Measurements from ENCODE around the gene BCAP31.
"Not testable (repeated sequence)": the region's sequence is repeated elsewhere in the genome, so short reads cannot be mapped to it uniquely, and the experiment has no call there.

The BCAP31 gene

GRCh38 chrX:153708415-153708814 is 15.8 kb downstream of the BCAP31 start:
- DNase-seq = peak; percentile 67 to 85 (median 79)

GRCh38 chrX:153707406-153707805 is 16.8 kb downstream of the BCAP31 start:
- no peak for DNase-seq

DNA sequence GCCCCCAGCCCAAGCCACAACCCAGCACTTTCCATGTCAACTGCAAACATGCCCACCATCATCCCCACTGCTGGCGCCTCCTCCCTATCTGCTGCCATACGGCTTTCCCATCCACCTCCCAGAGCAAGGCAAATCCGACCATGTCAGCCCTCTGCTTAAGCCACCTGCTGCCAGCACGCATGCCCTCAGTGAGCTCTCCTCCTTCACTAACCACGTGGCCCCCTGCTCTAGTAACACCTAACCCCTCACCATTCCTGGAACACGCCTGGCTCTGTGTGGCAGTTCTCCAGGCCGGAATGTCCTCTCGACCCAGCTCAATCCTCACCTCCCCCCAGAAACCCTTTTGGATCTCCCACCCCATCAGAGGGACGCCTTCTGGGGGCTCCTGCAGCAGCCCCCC is 17.4 kb downstream of the BCAP31 start:
- DNase-seq = no peak

DNA sequence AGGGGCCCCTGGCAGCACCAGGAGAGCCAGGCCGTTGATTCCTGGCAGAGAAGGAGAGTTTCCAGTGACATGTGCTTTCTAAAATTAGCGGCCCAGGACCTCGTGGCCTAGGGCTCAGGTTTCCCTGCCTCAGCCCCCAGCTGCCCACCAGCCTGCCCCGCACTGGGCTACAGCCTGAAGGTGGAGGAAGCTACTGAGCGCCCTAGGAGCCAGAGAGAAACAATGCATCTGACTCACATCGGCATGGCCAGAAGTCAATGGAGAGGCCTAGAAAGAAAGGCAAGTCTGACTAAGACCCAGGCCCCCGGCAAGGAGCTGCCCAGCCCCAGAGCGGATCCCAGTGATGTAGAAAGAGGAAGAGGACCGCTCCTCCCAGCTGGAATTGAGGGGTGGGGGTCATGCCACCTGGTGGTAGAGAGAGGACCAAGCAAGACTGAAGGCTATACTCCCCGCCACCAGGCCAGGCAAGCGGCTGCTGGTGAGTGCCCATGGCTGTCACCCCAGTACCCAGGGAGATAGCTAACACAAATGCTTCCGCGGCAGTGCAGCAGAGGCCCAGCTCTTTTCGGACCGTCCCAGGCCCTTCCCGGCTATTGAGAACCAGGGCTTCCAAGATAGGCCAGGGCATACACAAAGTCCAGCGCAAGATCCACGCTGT is 18.7 kb downstream of the BCAP31 start:
- not testable (repeated sequence) for DNase-seq

- DNase-seq = not testable (repeated sequence)
These were observed 19.4 kb downstream of the BCAP31 start for GRCh38 chrX:153704631-153705402.

DNA sequence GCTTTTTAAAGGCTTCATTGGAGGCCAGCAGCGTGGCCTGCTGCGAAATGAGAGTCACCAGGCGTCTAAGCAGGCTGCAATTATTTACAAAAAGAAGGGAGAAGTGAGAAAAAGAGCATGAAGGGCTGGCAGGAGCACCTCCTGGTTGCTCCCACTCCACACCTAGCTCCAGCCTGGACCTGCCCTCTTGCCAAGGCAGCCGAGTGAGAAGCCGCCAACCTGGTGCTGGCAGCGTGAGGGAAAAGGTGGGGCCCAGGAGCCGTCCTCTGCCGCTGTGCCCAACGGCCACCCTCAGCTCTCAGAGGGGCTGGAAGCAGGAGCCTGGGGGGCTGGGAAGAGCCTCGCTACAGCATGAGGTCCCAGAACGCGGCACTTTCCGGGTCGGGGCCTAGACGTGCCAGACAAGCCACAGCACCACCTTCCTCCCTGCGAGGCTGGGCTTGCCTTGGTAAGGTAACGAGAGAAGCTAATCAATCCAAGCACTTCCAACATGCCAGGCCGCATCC is 20.1 kb downstream of the BCAP31 start:
- DNase-seq = no peak

- DNase-seq = no peak
These were observed 21.2 kb downstream of the BCAP31 start for GRCh38 chrX:153703036-153703370.

DNA sequence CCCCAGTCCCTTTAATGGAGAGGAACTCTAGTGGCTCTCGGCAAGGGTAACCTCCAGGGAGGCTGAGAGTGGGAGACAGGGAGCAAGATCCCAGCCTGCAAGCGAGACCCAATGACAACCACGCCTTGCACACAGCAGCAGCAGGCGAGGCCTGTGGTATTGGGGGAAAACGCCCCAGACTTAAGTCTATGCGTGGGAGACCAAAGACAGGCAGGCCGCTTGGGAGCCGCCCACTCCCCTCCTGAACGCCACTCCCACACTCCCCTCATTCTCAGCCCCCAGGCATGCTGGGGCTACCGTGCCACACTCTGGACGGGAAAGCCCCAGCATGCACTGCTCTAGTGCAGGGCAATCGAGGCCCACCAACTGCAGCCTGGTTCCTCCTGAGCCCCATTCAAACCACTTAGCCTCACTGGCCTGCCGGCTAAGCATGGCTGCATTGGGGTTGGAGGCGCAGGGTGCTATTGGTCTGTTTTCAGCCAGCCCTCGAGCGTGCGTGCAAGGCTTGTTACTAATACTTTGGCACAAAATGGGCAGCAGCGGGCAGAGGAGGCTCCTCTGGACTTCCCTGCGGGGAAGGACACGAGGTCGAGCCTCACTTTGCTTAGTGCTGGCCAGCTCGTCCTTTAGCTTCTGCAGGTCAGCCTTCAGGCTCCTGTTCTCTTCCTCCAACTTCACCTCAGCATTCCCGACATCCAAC is 21.7 kb downstream of the BCAP31 start:
- DNase-seq = no peak

- DNase-seq = no peak
These were observed 22.5 kb downstream of the BCAP31 start for GRCh38 chrX:153701706-153702105.

DNA sequence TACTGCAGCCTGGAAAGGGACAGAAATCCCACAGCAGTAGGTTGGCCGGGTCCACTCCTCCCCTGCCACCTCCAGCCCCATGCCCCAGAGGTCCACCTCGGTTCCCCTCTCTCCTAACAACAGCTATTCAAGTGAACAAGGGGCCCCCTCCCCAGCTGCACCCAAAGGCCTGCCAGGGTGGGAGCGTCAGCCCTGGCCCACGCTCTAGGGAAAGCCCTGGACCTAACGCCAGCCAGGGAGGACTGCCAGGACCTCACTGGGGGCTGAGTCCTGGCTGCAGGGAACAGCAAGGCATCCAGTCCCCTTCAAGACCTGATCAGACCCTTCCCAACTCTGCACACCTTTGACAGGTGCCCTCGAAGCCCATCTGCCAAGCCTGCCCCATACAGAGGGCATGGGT is 23.2 kb downstream of the BCAP31 start:
- DNase-seq = no peak

- no peak for DNase-seq
These were observed 23.7 kb downstream of the BCAP31 start for GRCh38 chrX:153700376-153700945.

GRCh38 chrX:153699784-153700371 is 24.3 kb downstream of the BCAP31 start:
- DNase-seq = not testable (repeated sequence)

- DNase-seq = not testable (repeated sequence)
These were observed 24.9 kb downstream of the BCAP31 start for GRCh38 chrX:153699210-153699783.

- no peak for DNase-seq
These were observed 26.0 kb downstream of the BCAP31 start for GRCh38 chrX:153697924-153698865.

DNA sequence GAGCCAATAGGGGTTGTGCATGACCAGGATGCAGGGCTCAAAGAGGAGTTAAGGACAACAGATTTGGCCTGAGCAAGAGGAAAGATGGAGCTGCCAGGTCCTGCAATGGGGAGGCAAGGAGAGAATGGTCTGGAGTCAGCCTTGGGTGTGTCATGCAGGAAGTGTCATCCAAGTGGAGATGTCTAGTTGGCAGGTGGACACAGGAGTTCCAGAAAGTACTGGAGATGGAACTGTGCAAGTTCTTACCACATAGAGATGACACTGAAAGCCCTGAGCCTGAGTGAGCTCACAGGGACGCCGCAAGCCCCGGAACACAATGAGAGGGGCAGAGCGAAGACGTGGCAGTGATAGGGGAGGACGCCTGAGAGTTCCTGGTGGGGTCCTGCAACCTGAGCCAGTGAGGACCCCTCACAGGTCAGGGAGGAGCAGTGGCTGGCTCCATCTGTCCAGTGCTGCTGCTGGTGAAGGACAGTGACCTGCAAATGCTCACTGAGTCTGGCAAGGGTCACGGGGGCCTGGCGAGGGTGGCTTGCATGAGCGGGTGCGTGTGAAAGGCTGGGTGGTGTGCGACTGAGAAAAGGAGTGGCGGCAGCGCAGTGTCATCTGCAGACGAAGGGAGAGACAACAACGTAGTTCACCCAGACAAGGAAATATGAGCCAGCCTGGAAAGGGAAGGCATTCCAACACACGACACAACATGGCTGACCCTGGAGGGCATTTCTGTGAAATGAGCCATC is 27.0 kb downstream of the BCAP31 start:
- not testable (repeated sequence) for DNase-seq

- DNase-seq = not testable (repeated sequence)
These were observed 27.6 kb downstream of the BCAP31 start for GRCh38 chrX:153696538-153696937.

- DNase-seq = no peak
These were observed 28.1 kb downstream of the BCAP31 start for GRCh38 chrX:153696100-153696499.

DNA sequence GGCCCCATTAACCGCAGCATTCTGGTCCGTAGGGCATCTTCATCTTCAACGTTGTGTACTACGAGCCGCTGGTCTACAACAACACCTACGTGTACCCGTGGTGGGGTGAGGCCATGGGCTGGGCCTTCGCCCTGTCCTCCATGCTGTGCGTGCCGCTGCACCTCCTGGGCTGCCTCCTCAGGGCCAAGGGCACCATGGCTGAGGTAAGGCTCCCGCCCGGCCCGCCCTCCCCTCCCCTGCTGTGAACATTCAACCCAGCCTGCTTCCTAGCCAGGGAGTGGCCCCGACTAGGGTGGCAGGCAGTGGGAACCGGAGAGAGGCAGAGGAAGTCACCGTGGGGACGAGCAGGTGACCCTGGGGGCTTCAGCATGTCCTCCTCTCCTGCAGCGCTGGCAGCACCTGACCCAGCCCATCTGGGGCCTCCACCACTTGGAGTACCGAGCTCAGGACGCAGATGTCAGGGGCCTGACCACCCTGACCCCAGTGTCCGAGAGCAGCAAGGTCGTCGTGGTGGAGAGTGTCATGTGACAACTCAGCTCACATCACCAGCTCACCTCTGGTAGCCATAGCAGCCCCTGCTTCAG is 29.4 kb downstream of the BCAP31 start:
- DNase-seq = no peak

- DNase-seq = not testable (repeated sequence)
These were observed 29.9 kb downstream of the BCAP31 start for GRCh38 chrX:153694256-153694655.

All from suppressor macrophage (primary cell).